ENCODE measurements around the gene CREBL2.

Gene CREBL2

DNA sequence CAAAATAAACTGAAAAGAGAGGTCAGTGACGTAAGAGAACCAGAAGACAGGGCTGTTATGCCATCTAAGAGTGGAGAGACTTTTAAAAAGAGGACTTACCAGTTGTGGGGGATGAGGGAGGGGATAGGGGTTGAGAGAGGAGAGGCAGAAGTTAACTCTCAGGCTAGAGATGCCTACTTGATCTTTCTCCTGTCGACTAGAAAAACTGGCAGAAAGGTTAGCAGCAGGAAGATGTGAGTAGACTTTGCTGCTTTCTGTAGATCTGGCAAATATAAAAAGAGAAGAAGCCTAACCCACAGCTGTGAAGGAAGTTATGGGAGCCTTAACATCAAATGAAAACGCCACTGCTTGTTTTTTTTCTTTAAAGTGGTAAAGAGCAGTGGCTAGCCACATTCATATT, 10.7 kb downstream of the CREBL2 start:
- TF ChIP-seq, protein P1, sequence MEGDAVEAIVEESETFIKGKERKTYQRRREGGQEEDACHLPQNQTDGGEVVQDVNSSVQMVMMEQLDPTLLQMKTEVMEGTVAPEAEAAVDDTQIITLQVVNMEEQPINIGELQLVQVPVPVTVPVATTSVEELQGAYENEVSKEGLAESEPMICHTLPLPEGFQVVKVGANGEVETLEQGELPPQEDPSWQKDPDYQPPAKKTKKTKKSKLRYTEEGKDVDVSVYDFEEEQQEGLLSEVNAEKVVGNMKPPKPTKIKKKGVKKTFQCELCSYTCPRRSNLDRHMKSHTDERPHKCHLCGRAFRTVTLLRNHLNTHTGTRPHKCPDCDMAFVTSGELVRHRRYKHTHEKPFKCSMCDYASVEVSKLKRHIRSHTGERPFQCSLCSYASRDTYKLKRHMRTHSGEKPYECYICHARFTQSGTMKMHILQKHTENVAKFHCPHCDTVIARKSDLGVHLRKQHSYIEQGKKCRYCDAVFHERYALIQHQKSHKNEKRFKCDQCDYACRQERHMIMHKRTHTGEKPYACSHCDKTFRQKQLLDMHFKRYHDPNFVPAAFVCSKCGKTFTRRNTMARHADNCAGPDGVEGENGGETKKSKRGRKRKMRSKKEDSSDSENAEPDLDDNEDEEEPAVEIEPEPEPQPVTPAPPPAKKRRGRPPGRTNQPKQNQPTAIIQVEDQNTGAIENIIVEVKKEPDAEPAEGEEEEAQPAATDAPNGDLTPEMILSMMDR (IDR thresholded peaks at IDR 0.05; ENCODE audit: control insufficient read depth, insufficient read depth, low read depth, low read length, missing control alignments): no peak
- H3K4me3 ChIP-seq (ENCODE audit: control insufficient read depth, low read depth, low read length): no peak overlapping the region
- no peak for DNase-seq (ENCODE audit: low read depth)

DNA sequence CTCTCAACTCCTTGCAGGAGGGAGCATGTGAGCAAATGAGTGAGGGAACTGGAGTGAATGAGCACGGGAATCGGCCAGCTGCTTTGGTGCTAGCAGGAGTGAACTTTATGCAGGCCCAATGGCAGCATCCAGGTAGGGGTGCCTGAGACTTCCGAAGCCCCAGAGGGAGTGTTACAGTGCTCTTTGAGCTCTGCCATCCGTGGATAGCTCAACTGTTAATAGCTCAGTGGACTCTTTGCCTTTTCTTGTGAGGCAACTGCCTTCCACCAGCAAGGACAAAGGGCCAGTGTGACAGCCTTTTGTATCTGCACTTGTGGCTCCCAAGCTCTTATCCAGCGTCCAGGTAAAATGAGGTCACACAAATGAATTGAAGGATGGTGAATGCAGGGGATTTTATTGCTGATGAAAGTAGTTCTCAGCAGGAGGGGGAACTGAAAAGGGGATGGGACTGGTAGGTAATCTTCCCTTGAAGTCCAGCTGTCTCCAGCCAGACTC, 12.9 kb downstream of the CREBL2 start:
- TF ChIP-seq, protein P1 (IDR thresholded peaks at IDR 0.05; ENCODE audit: control insufficient read depth, insufficient read depth, low read depth, low read length, missing control alignments): no peak
- H3K4me3 ChIP-seq (ENCODE audit: control insufficient read depth, low read depth, low read length): no peak overlapping the region
- DNase-seq (ENCODE audit: low read depth): no peak

DNA sequence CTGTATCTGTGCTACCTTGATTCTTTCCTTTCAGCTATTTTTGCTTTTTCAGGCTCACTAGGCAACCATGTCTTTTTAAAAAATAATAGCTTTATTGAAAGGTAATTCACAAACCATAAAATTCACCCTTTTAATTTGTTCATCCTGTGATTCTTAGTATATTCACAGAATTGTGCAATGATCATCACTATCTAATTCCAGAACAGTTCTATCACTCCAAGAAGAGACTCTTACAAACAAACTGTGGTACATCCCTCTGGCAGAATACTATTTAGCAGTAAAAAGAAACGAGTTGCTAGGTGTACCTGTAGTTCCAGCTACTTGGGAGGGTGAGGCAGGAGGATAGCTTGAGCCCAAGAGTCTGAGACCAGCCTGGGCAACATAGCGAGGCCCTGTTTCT, 14.8 kb downstream of the CREBL2 start:
- TF ChIP-seq, protein P1 (IDR thresholded peaks at IDR 0.05; ENCODE audit: control insufficient read depth, insufficient read depth, low read depth, low read length, missing control alignments): no peak
- no peak overlapping the region for H3K4me3 ChIP-seq (ENCODE audit: control insufficient read depth, low read depth, low read length)
- DNase-seq (ENCODE audit: low read depth): no peak

DNA sequence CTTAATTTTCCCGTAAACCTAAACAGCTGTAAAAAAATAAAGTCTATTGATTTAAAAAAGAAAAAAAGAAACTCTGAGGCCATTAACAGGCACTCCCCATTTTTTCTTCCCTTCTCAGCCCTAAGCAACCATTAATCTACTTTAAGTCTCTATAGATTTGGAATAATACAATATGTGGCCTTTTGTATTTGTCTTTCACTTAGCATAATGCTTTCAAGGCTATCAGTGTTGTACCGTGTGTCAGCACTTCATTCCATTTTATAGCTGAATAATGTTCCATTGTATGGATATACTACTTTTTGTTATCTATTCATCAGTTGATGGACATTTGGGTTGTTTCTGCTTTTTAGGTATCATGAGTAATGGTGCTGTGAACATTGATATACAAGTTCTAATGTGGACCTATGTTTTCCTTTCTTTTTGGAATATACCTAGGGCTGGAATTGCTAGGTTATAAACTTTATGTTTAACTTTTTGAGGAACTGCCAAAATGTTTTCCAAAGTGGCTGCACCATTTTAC, 15.7 kb downstream of the CREBL2 start:
- TF ChIP-seq, protein P1 (IDR thresholded peaks at IDR 0.05; ENCODE audit: control insufficient read depth, insufficient read depth, low read depth, low read length, missing control alignments): no peak
- H3K4me3 ChIP-seq (ENCODE audit: control insufficient read depth, low read depth, low read length): no peak overlapping the region
- DNase-seq (ENCODE audit: low read depth): no peak

DNA sequence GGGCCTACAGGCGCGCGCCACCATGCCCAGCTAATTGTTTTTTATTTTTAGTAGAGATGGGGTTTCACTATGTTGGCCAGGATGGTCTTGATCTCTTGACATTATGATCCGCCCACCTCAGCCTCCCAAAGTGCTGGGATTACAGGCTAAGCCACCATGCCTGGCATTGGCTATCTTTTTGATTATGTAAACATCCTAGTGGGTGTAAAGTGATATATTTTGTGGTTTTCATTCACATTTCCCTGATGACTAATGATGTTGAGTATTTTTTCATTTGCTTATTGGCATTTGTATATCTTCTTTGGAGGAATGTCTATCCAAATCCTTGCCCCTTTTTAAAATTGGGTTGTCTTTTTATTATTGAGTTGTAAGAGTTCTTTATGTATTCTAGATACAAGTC, 16.3 kb downstream of the CREBL2 start:
- H3K4me3 ChIP-seq (ENCODE audit: control insufficient read depth, low read depth, low read length): no peak overlapping the region
- no peak for DNase-seq (ENCODE audit: low read depth)
- TF ChIP-seq, protein P1 (IDR thresholded peaks at IDR 0.05; ENCODE audit: control insufficient read depth, insufficient read depth, low read depth, low read length, missing control alignments): no peak

DNA sequence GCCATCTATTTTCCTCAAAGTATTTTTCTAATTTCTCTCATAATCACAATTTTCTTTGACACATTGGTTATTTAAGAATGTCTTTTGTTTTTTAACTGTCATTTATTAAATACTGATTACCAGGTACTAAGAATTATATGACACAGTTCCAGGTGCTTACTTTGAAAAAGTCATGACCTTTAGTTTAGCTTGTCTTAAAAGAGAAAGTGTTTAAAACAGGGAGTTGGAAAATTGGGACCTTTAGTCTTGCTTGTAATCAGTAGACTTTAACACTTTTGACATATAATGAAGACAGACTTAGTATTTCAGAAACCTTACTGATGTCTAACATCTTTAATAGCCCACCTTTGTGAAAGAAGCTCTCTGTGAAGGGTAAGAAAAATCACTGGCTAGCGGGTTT, 19.2 kb downstream of the CREBL2 start:
- H3K4me3 ChIP-seq (ENCODE audit: control insufficient read depth, low read depth, low read length): no peak overlapping the region
- no peak for DNase-seq (ENCODE audit: low read depth)
- TF ChIP-seq, protein P1 (IDR thresholded peaks at IDR 0.05; ENCODE audit: control insufficient read depth, insufficient read depth, low read depth, low read length, missing control alignments): no peak

DNA sequence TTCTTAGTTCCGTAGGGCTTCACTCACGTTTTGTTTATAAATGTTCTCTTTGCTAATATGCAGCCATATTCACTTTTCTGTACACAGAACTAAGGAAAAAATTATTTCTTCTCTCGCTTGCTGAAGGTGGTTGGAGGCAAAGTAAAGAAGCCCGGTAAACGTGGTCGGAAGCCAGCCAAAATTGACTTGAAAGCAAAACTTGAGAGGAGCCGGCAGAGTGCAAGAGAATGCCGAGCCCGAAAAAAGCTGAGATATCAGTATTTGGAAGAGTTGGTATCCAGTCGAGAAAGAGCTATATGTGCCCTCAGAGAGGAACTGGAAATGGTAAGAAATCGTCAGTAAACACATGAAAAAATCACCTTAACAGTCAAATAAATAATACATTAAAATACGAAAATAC, 24.0 kb downstream of the CREBL2 start:
- no peak for DNase-seq (ENCODE audit: low read depth)
- TF ChIP-seq, protein P1 (IDR thresholded peaks at IDR 0.05; ENCODE audit: control insufficient read depth, insufficient read depth, low read depth, low read length, missing control alignments): no peak
- H3K4me3 ChIP-seq (ENCODE audit: control insufficient read depth, low read depth, low read length): no peak overlapping the region
